ENCODE measurements around the gene RFC2.

DNA sequence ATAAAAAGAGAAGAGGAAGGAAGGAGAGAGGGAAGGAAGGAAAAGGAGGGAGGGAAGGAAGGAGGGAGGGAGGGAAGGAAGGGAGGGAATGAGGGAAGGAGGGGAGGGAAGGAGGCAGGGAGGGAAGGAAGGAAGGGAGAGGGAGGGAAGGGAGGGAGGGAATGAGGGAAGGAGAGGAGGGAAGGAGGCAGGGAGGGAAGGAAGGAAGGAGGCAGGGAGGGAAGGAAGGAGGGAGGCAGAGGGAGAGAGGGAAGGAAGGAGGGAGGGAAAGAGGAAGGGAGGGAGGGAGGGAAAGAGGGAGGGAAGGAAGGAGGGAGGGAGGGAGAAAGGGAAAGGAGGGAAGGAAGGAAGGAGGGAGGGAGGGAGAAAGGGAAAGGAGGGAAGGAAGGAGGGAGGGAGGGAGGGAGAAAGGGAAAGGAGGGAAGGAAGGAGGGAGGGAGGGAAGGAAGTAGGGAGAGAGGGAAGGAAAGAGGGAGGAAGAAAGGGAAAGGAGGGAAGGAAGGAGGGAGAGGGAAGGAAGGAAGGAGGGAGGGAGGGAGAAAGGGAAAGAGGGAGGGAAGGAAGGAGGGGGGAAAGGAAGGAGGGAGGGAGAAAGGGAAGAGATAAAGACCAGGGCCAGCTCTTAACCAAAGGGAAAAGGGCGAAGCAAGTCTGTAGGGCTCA, 50.1 kb downstream of the RFC2 start:
- TF ChIP-seq POLR2A (IDR thresholded peaks at IDR 0.05) (no peak), CTCF (IDR thresholded peaks at IDR 0.05) (no peak)
